HepG2 (cell line): ENCODE measurements around the gene APOM. TPM values are rescaled to one million over a fixed set of nuclear protein-coding genes. Genes with fewer than 3 reads are reported as not detected.
A peak's percentile ranks its signal among the peaks of the same experiment; 100 is the strongest.

Source experiments
- DNMT1 ChIP-seq: sonication (generic); formaldehyde crosslinking; IDR thresholded peaks from 2 replicates; pipeline ENCODE4 v1.5.1; 2020; ENCODE audit warnings: mild to moderate bottlenecking, missing genetic modification reagents
- FUBP1 ChIP-seq: sonication (generic); formaldehyde crosslinking; IDR thresholded peaks from 2 replicates; pipeline ENCODE4 v1.5.1; 2020; ENCODE audit warnings: missing genetic modification reagents, mild to moderate bottlenecking, borderline replicate concordance
- HNRNPH1 ChIP-seq: fragments of 200-400 bp; formaldehyde crosslinking; optimal IDR thresholded peaks from 2 replicates; pipeline ENCODE3; 2017; ENCODE audit warnings: mild to moderate bottlenecking, low read depth, low read length
- NFE2 ChIP-seq: sonication (generic); formaldehyde crosslinking; IDR thresholded peaks from 2 replicates; pipeline ENCODE4 v1.4.0; 2020; ENCODE audit warnings: missing genetic modification reagents
- NONO ChIP-seq, 2 experiments: fragments of 450-650 bp in 1 of 2; sonication (generic) in 1 of 2; formaldehyde crosslinking in 1 of 2; IDR thresholded peaks in 1 of 2; conservative IDR thresholded peaks in 1 of 2; 2 replicates each; pipeline versions ENCODE4 v1.6.1 to v1.8.0; 2017 to 2022; ENCODE audit warnings: mild to moderate bottlenecking in 1 of 2, missing genetic modification reagents in 1 of 2, moderate library complexity in 1 of 2
- NR2F2 ChIP-seq: IDR thresholded peaks from 2 replicates; pipeline ENCODE4 v1.6.1; 2012; ENCODE audit warnings: low read depth, inconsistent platforms, borderline replicate concordance
- RAD21 ChIP-seq: fragments of 450-650 bp; formaldehyde crosslinking; IDR thresholded peaks from 2 replicates; pipeline ENCODE4 v1.5.0; 2020; ENCODE audit warnings: mild to moderate bottlenecking
- RERE ChIP-seq: IDR thresholded peaks from 2 replicates; pipeline ENCODE4 v1.6.1; 2016; ENCODE audit warnings: low read depth, missing genetic modification reagents, missing compliant biosample characterization
- SCMH1 ChIP-seq: sonication (generic); formaldehyde crosslinking; IDR thresholded peaks from 2 replicates; pipeline ENCODE4 v1.9.0; 2021; ENCODE audit warnings: missing genetic modification reagents, mild to moderate bottlenecking, borderline replicate concordance
- ZFP36L2 ChIP-seq: sonication (generic); formaldehyde crosslinking; IDR thresholded peaks from 2 replicates; pipeline ENCODE4 v1.4.0; 2020; ENCODE audit warnings: missing genetic modification reagents
- ZFP37 ChIP-seq: sonication (generic); formaldehyde crosslinking; IDR thresholded peaks from 2 replicates; pipeline ENCODE4 v1.4.0; 2020; ENCODE audit warnings: missing genetic modification reagents, borderline replicate concordance
- ZMYM4 ChIP-seq: sonication (generic); formaldehyde crosslinking; IDR thresholded peaks from 2 replicates; pipeline ENCODE4 v1.8.1; 2023; ENCODE audit warnings: mild to moderate bottlenecking, missing genetic modification reagents
- ZNF546 ChIP-seq: sonication (generic); formaldehyde crosslinking; conservative IDR thresholded peaks from 2 replicates; pipeline ENCODE4 v1.8.1; 2023; ENCODE audit warnings: mild to moderate bottlenecking, missing genetic modification reagents
- ZNF674 ChIP-seq: sonication (generic); formaldehyde crosslinking; IDR thresholded peaks from 2 replicates; pipeline ENCODE4 v1.5.0; 2020; ENCODE audit warnings: low read depth, mild to moderate bottlenecking, missing genetic modification reagents
- ZNF781 ChIP-seq: sonication (generic); formaldehyde crosslinking; IDR thresholded peaks from 2 replicates; pipeline ENCODE4 v1.5.1; 2020; ENCODE audit warnings: borderline replicate concordance, mild to moderate bottlenecking, missing genetic modification reagents; ENCODE audit errors: not compliant biosample characterization
- ZNF839 ChIP-seq: sonication (generic); formaldehyde crosslinking; IDR thresholded peaks from 2 replicates; pipeline ENCODE4 v1.4.0; 2020; ENCODE audit warnings: missing genetic modification reagents, mild to moderate bottlenecking, borderline replicate concordance
- polyA plus RNA-seq, 8 experiments: library from polyadenylated mRNA; depleted of rRNA in 3 of 8; stranded (reverse) in 7 of 8; unstranded in 1 of 8; fragments of >200 nt; fragmentation: Illumina TruSeq in 4 of 8; extraction: Trizol in 4 of 8; gene quantifications; 2 replicates each; pipeline versions ENCODE4 v1.2.1 to v1.2.3, GENCODE V29; 2011 to 2016; ENCODE audit warnings: low read depth in 4 of 8, missing spikeins in 1 of 8, mixed read lengths in 1 of 8; ENCODE audit not compliant: insufficient read depth in 1 of 8
- total RNA-seq, 5 experiments: library from RNA; depleted of rRNA; stranded (reverse); fragments of >200 nt; fragmentation: Illumina TruSeq; extraction: Trizol; gene quantifications; 2 replicates each; pipeline ENCODE4 v1.2.3, GENCODE V29; 2016; ENCODE audit warnings: low read depth in 1 of 5
- TF ChIP-seq, protein P1 (sequence below): sonication (generic); formaldehyde crosslinking; IDR thresholded peaks from 2 replicates; pipeline ENCODE4 v1.4.0; 2020; ENCODE audit warnings: missing genetic modification reagents, borderline replicate concordance

APOM gene
- total and polyA plus RNA-seq, 2 of the 13 experiments (the other 11 are each of a cell fraction or from before 2014, with no cell fraction given), result 98.2 to 1,140 TPM

DNA sequence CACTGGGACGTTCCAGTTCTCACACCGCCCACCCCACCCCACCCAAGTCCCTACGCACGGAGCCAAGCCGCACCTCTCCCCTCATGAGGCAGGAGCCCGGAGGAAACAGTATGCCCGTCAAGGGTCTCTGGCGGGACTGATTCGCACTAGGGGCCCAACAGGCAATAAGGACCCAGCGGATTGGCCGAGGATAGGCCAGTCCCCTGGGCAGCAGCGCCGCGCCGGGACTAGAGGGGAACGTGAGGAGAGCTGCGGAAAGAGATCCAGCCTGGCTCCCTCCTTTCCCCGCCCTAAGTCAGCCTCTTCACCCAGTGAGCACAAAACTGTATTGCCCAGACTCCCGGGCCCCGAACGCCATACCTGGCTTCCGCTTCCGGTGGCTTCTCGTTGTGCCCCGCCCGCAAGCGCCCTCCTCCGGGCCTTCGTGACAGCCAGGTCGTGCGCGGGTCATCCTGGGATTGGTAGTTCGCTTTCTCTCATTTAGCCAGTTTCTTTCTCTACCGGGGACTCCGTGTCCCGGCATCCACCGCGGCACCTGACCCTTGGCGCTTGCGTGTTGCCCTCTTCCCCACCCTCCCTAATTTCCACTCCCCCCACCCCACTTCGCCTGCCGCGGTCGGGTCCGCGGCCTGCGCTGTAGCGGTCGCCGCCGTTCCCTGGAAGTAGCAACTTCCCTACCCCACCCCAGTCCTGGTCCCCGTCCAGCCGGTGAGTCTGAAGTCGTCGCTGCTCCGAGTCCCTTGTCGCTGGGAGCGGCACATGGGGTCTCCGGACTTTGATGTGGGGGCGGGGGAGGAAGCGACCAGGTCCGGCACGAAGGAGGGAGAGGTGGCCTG lies 10.0 kb downstream of the APOM start, which contains the start of gene CSNK2B (continued):
- TF ChIP-seq NFE2 (CRISPR knock-in tag) (no peak), ZFP37 (0 out of 2 replicates have a peak, but pooled peaks have one; percentile 18), RAD21 (CRISPR knock-in tag) (peak; percentile 8; the same call in 1 of the 2 replicates), ZMYM4 (CRISPR knock-in tag) (peak; percentile 46), ZNF839 (peak; percentile 77; the same call in 1 of the 2 replicates), DNMT1 (no peak), NONO (IDR thresholded peaks at IDR 0.05) (no peak), NONO (CRISPR knock-in tag; conservative IDR thresholded peaks at IDR 0.05) (no peak), ZNF674 (CRISPR knock-in tag) (no peak), ZFP36L2 (CRISPR knock-in tag) (no peak), ZNF546 (CRISPR knock-in tag) (no peak), HNRNPH1 (peak; percentile 83), NR2F2 (peak; percentile 44; the same call in 1 of the 2 replicates), FUBP1 (no peak), ZNF781 (CRISPR knock-in tag) (no peak), RERE (CRISPR knock-in tag) (no peak), SCMH1 (no peak)
- TF ChIP-seq, protein P1, sequence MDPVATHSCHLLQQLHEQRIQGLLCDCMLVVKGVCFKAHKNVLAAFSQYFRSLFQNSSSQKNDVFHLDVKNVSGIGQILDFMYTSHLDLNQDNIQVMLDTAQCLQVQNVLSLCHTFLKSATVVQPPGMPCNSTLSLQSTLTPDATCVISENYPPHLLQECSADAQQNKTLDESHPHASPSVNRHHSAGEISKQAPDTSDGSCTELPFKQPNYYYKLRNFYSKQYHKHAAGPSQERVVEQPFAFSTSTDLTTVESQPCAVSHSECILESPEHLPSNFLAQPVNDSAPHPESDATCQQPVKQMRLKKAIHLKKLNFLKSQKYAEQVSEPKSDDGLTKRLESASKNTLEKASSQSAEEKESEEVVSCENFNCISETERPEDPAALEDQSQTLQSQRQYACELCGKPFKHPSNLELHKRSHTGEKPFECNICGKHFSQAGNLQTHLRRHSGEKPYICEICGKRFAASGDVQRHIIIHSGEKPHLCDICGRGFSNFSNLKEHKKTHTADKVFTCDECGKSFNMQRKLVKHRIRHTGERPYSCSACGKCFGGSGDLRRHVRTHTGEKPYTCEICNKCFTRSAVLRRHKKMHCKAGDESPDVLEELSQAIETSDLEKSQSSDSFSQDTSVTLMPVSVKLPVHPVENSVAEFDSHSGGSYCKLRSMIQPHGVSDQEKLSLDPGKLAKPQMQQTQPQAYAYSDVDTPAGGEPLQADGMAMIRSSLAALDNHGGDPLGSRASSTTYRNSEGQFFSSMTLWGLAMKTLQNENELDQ (CRISPR knock-in tag), result no peak
